ENCODE measurements around the gene YPEL4. TPM values are rescaled to one million over a fixed set of nuclear protein-coding genes. Genes with fewer than 3 reads are reported as not detected.

YPEL4 gene
- polyA plus RNA-seq, 1 of the 3 experiments (the other 2 are of a cell fraction): 2.3 TPM

- no peaks in the 10 kb centered on the region for H3K9me2 ChIP-seq
- no peak for DNase-seq
- H3K79me2 ChIP-seq (ENCODE audit: insufficient read depth): no peaks in the 10 kb centered on the region
- no peaks in the 10 kb centered on the region for H4K20me1 ChIP-seq (ENCODE audit: insufficient read depth)
- H3K9ac ChIP-seq: no peak overlapping the region
- no peak overlapping the region for H3K4me2 ChIP-seq
- no peaks in the 10 kb centered on the region for H3F3A ChIP-seq (replicated peaks; ENCODE audit: insufficient read depth)
- no peaks in the 10 kb centered on the region for H3K36me3 ChIP-seq (replicated peaks in 1 of 2; ENCODE audit: control insufficient read depth in 1 of 2, insufficient read depth in 2 of 2, low read length in 1 of 2)
- no peak overlapping the region for H3K4me3 ChIP-seq (ENCODE audit: low read depth in 2 of 2, low read length in 1 of 2)
- WGBS (ENCODE audit: low lambda C conversion rate): 37% methylated on average over 2 of the region's 2 CpGs
- H3K4me1 ChIP-seq (ENCODE audit: control insufficient read depth in 1 of 2, insufficient read depth in 2 of 2, low read depth in 1 of 2, low read length in 1 of 2): no peaks in the 10 kb centered on the region
- TF ChIP-seq YY1 (IDR thresholded peaks at IDR 0.05; ENCODE audit: low read depth) (no peak), SIN3A (IDR thresholded peaks at IDR 0.05; ENCODE audit: borderline replicate concordance, low read depth, low read length) (no peak), GABPA (IDR thresholded peaks at IDR 0.05; ENCODE audit: low read depth) (no peak), EP300 (IDR thresholded peaks at IDR 0.05; ENCODE audit: borderline replicate concordance in 1 of 2, low read depth in 1 of 2, low read length in 1 of 2) (no peak), MEF2A (IDR thresholded peaks at IDR 0.05; ENCODE audit: borderline replicate concordance, low read depth) (no peak), REST (IDR thresholded peaks at IDR 0.05; ENCODE audit: low read depth, low read length) (no peak)
- ChIA-PET CTCF (interaction anchor here (5.8 kb wide), 1 partner anchor 15 kb away, joined by 21 read pairs; no protein-coding TSS in a partner anchor), POLR2A (no interaction called here)
- peaks cover 6% of the 10 kb centered on the region; the same call in 1 of the 2 replicates for H3K27me3 ChIP-seq (ENCODE audit: insufficient read depth)
- no peak overlapping the region for H2AFZ ChIP-seq (ENCODE audit: low read depth)
- no peaks in the 10 kb centered on the region for H3K9me3 ChIP-seq
- no peak overlapping the region for H3K27ac ChIP-seq (ENCODE audit: low read depth in 2 of 2, low read length in 1 of 2)
Measured at GRCh38 chr11:57630171-57630570, 19.5 kb downstream of the YPEL4 start.

GRCh38 chr11:57626895-57627294 lies 22.8 kb downstream of the YPEL4 start:
- no peaks in the 10 kb centered on the region for H4K20me1 ChIP-seq (ENCODE audit: insufficient read depth)
- H2AFZ ChIP-seq (ENCODE audit: low read depth): no peak overlapping the region
- H3K9me3 ChIP-seq: no peaks in the 10 kb centered on the region
- H3K79me2 ChIP-seq (ENCODE audit: insufficient read depth): no peaks in the 10 kb centered on the region
- no peaks in the 10 kb centered on the region for H3K4me1 ChIP-seq (ENCODE audit: control insufficient read depth in 1 of 2, insufficient read depth in 2 of 2, low read depth in 1 of 2, low read length in 1 of 2)
- 43% methylated on average over 1 of the region's 1 CpG for WGBS (ENCODE audit: low lambda C conversion rate)
- no peaks in the 10 kb centered on the region for H3K36me3 ChIP-seq (replicated peaks in 1 of 2; ENCODE audit: control insufficient read depth in 1 of 2, insufficient read depth in 2 of 2, low read length in 1 of 2)
- H3K9me2 ChIP-seq: no peaks in the 10 kb centered on the region
- POLR2A ChIA-PET: no interaction called here
- no peak overlapping the region for H3K27ac ChIP-seq (ENCODE audit: low read depth in 2 of 2, low read length in 1 of 2)
- H3K9ac ChIP-seq: no peak overlapping the region
- no peak for DNase-seq
- peaks cover 4% of the 10 kb centered on the region; the same call in 1 of the 2 replicates for H3K27me3 ChIP-seq (ENCODE audit: insufficient read depth)
- H3K4me2 ChIP-seq: no peak overlapping the region
- TF ChIP-seq FOXJ3 (CRISPR knock-in tag; IDR thresholded peaks at IDR 0.05) (no peak), YY1 (IDR thresholded peaks at IDR 0.05; ENCODE audit: low read depth) (no peak), MXI1 (IDR thresholded peaks at IDR 0.05; ENCODE audit: low read depth, low read length) (no peak), POLR2AphosphoS5 (IDR thresholded peaks at IDR 0.05; ENCODE audit: low read depth, low read length) (no peak), TAF1 (IDR thresholded peaks at IDR 0.05; ENCODE audit: borderline replicate concordance, low read depth, low read length) (no peak), RXRA (IDR thresholded peaks at IDR 0.05; ENCODE audit: borderline replicate concordance, low read depth) (no peak)
- H3F3A ChIP-seq (replicated peaks; ENCODE audit: insufficient read depth): no peaks in the 10 kb centered on the region
- H3K4me3 ChIP-seq (ENCODE audit: low read depth in 2 of 2, low read length in 1 of 2): no peak overlapping the region
- CTCF ChIA-PET: interaction anchor here (0.9 to 3.1 kb wide), 3 partner anchors 13 to 59 kb away, joined by 3 to 15 read pairs (median 8); partner anchors contain the start of gene UBE2L6
